Activated T-cell treated with anti-CD3 and anti-CD28 coated beads for 48 hours (primary cell): Measurements from ENCODE around the gene PMIS2.

Experiments
- DNase-seq: peaks from one replicate; pipeline ENCODE4 v3.0.0-alpha.2; 2020; ENCODE audit warnings: low read depth

PMIS2 gene

DNA sequence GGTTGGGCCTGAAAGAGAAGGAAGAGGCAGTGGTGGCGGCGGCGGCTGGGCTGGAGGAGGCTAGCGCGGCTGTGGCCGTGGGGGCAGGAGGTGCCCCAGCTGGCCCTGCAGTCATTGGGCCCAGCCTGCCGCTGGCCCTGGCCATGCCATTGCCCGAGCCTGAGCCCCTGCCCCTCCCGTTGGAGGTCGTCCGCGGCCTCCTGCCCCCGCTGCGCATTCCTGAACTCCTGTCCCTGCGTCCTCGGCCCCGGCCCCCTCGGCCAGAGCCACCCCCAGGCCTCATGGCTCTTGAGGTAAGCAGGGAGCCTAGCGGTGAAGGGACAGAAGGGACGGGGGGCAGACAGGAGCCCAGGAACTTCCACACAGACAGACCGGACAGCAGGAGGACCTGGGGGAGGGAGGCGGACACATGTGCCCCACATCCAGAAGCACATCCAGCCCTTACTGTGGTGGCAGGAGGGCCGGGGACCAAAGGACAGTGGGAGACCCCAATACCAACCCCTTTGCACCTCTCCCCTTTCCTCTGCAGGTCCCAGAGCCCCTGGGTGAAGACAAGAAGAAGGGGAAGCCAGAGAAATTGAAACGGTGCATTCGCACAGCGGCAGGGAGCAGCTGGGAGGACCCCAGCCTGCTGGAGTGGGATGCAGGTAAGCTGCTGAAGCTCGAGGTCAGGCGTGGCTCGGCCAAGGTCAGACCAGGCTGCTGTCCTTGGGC, 47.9 kb downstream of the PMIS2 start:
- DNase-seq: no peak

DNA sequence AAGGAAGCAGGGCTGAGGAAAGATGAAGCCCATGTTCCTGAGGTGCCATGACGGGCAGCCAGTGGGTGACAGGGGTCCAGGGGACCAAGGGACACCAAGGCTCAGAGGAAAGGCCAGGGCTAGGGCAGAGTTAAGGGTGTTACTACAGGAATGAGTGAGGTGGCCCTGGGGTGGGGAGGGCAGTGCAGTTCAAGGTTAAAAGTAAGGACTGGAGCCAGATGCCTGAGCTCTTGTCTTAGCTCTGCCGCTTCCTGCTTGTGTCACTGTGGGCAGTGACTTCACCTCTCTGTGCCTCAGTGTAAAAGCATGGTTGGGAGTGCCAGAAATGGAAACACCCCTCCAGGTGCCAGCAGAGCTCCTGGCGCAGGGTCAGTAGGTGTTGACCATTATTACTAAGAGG, 50.7 kb downstream of the PMIS2 start:
- no peak for DNase-seq
